ENCODE results near the gene ZNF423. TPM values are rescaled to one million over a fixed set of nuclear protein-coding genes. Genes with fewer than 3 reads are reported as not detected.

Gene ZNF423
- total RNA-seq, 4 donors from 2014 or later, result 6.6 to 22.9 (median 8.6) TPM

- ATAC-seq (ENCODE audit: low FRiP score) (no peak), DNase-seq (ENCODE audit: low spot score) (no peak)
- no peak for TF ChIP-seq CTCF (IDR thresholded peaks at IDR 0.05)
These were observed 22.8 kb downstream of the ZNF423 start for GRCh38 chr16:49833085-49833484.

GRCh38 chr16:49832177-49832576 is 23.7 kb downstream of the ZNF423 start:
- DNase-seq (ENCODE audit: low spot score), result no peak
- TF ChIP-seq CTCF (IDR thresholded peaks at IDR 0.05), result no peak
- no peak for ATAC-seq (ENCODE audit: low FRiP score)

GRCh38 chr16:49830873-49831272 is 25.0 kb downstream of the ZNF423 start:
- ATAC-seq (ENCODE audit: low FRiP score), result no peak
- no peak for TF ChIP-seq CTCF (IDR thresholded peaks at IDR 0.05)
- DNase-seq (ENCODE audit: low spot score), result no peak

- ATAC-seq (ENCODE audit: low FRiP score) (no peak), DNase-seq (ENCODE audit: low spot score) (no peak)
These were observed 27.2 kb downstream of the ZNF423 start for GRCh38 chr16:49828533-49829267.

GRCh38 chr16:49827805-49828438 is 28.0 kb downstream of the ZNF423 start:
- no peak for ATAC-seq (ENCODE audit: low FRiP score)
- TF ChIP-seq CTCF (IDR thresholded peaks at IDR 0.05), result no peak
- DNase-seq (ENCODE audit: low spot score), result no peak

More at GRCh38 chr16:49828533-49829267, 27.2 kb downstream of the ZNF423 start:
- no peak for TF ChIP-seq CTCF (IDR thresholded peaks at IDR 0.05)

GRCh38 chr16:49826515-49826914 is 29.4 kb downstream of the ZNF423 start:
- ATAC-seq (ENCODE audit: low FRiP score), result no peak
- no peak for TF ChIP-seq CTCF (IDR thresholded peaks at IDR 0.05)
- DNase-seq (ENCODE audit: low spot score), result no peak

- no peak for ATAC-seq (ENCODE audit: low FRiP score)
- no peak for TF ChIP-seq CTCF (IDR thresholded peaks at IDR 0.05)
- no peak for DNase-seq (ENCODE audit: low spot score)
These were observed 30.9 kb downstream of the ZNF423 start for GRCh38 chr16:49825041-49825440.
